ENCODE results near the gene PRKCI.
A peak's percentile ranks its signal among the peaks of the same experiment; 100 is the strongest.

The PRKCI gene

DNA sequence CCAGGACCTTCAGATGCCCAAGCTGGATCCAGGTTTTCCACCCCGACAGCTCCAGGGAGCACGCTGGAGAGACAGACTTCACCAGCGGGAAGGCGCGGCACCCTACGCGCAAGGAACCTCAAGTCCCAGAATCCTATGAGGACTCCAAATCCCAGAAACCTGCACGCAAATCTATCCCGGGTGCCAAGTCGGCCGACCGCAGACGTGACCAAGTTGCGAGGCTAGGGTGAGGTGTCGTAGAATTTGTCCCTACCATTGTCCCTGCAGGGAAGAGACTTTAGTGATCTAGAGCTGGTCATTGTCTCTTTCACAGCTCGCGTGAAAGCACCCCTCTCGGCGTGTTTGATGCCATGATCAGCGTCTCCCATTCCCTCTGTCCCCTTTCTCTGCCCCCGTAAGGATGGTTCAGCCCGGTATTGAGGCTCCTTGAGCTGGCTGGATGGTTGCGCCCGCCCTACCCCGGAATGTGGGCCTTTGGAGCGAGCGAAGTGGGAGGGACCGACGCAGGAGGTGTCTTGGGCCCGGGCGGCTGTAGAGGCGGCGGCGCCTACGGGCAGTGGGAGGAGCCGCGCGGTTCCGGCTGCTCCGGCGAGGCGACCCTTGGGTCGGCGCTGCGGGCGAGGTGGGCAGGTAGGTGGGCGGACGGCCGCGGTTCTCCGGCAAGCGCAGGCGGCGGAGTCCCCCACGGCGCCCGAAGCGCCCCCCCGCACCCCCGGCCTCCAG, at the start of gene PRKCI:
PRKCI (plus strand) TSS at position 501 of the 723 bp plus-strand sequence. CDS start 246 bp downstream, outside the sequence.
- H3K27ac ChIP-seq (ENCODE audit: low read depth, low read length) = peak within 1 kb of the TSS; percentile 48; the same call in 1 of the 2 replicates
- H3K9me3 ChIP-seq (ENCODE audit: insufficient read depth, low read length) = no peaks in the 10 kb centered on the region
- H3K9me2 ChIP-seq (replicated peaks; ENCODE audit: insufficient read depth, low read length) = no peaks in the 10 kb centered on the region
- peak within 1 kb of the TSS; percentile 99 for H2AFZ ChIP-seq (ENCODE audit: low read depth, low read length, severe bottlenecking)
- peak within 1 kb of the TSS; percentile 90 for H3K4me2 ChIP-seq (ENCODE audit: low read depth, low read length, poor library complexity, severe bottlenecking)
- peak within 1 kb of the TSS; percentile 80 for H3K9ac ChIP-seq (ENCODE audit: low read length)
- peaks cover 9% of the 10 kb centered on the region for H3F3A ChIP-seq (ENCODE audit: insufficient read depth)
- H4K20me1 ChIP-seq (ENCODE audit: low read depth, low read length) = no peaks in the 10 kb centered on the region
- peak within 1 kb of the TSS; percentile 80 for H3K4me3 ChIP-seq (ENCODE audit: insufficient read depth, low read length, poor library complexity, severe bottlenecking)
- no peaks in the 10 kb centered on the region for H3K27me3 ChIP-seq (ENCODE audit: low read length)
- H3K36me3 ChIP-seq (ENCODE audit: low read length) = no peaks in the 10 kb centered on the region
- H3K79me2 ChIP-seq (ENCODE audit: insufficient read depth, low read length) = 0 out of 2 replicates have a peak, but pooled peaks cover 2% of the 10 kb centered on the region
- TF ChIP-seq EZH2phosphoT487 (conservative IDR thresholded peaks at IDR 0.05; ENCODE audit: low read length) = no peak
- TF ChIP-seq, protein P1, sequence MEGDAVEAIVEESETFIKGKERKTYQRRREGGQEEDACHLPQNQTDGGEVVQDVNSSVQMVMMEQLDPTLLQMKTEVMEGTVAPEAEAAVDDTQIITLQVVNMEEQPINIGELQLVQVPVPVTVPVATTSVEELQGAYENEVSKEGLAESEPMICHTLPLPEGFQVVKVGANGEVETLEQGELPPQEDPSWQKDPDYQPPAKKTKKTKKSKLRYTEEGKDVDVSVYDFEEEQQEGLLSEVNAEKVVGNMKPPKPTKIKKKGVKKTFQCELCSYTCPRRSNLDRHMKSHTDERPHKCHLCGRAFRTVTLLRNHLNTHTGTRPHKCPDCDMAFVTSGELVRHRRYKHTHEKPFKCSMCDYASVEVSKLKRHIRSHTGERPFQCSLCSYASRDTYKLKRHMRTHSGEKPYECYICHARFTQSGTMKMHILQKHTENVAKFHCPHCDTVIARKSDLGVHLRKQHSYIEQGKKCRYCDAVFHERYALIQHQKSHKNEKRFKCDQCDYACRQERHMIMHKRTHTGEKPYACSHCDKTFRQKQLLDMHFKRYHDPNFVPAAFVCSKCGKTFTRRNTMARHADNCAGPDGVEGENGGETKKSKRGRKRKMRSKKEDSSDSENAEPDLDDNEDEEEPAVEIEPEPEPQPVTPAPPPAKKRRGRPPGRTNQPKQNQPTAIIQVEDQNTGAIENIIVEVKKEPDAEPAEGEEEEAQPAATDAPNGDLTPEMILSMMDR (IDR thresholded peaks at IDR 0.05; ENCODE audit: insufficient read depth, low read length, poor library complexity, severe bottlenecking) = no peak

DNA sequence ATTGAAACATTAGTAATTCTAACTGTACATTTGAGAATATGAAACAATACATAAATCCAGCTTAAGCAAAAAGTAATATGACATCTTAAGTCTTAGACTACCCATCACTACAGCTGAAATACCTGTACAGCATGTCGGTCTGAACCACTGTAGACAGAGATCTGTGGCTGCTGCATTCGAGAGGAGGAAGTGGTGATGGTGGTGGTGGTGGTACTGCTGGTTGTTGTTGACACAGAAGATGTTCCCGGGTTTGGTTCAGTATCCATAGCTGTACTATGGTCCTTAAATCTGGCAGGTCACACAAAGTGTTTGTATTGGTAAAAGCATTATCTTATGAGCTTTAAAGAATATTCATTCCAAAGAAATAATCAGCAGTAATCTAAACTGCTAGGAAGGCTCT, 43.6 kb upstream of the PRKCI start:
- Histone ChIP-seq H3F3A (ENCODE audit: insufficient read depth) (0 out of 2 replicates have a peak, but pooled peaks cover 6% of the 10 kb centered on the region), H3K27me3 (ENCODE audit: low read length) (no peaks in the 10 kb centered on the region), H3K4me2 (ENCODE audit: low read depth, low read length, poor library complexity, severe bottlenecking) (peak overlapping the region; percentile 56), H2AFZ (ENCODE audit: low read depth, low read length, severe bottlenecking) (no peak overlapping the region), H3K9ac (ENCODE audit: low read length) (no peak overlapping the region), H3K79me2 (ENCODE audit: insufficient read depth, low read length) (peaks cover 44% of the 10 kb centered on the region), H3K4me3 (ENCODE audit: insufficient read depth, low read length, poor library complexity, severe bottlenecking) (no peak overlapping the region), H3K9me3 (ENCODE audit: insufficient read depth, low read length) (no peaks in the 10 kb centered on the region), H3K27ac (ENCODE audit: low read depth, low read length) (no peak overlapping the region), H3K36me3 (ENCODE audit: low read length) (peaks cover 20% of the 10 kb centered on the region; the same call in 1 of the 2 replicates), H4K20me1 (ENCODE audit: low read depth, low read length) (no peaks in the 10 kb centered on the region), H3K9me2 (replicated peaks; ENCODE audit: insufficient read depth, low read length) (no peaks in the 10 kb centered on the region)
- TF ChIP-seq, protein P1 (IDR thresholded peaks at IDR 0.05; ENCODE audit: insufficient read depth, low read length, poor library complexity, severe bottlenecking) = no peak
- no peak for TF ChIP-seq EZH2phosphoT487 (conservative IDR thresholded peaks at IDR 0.05; ENCODE audit: low read length)

DNA sequence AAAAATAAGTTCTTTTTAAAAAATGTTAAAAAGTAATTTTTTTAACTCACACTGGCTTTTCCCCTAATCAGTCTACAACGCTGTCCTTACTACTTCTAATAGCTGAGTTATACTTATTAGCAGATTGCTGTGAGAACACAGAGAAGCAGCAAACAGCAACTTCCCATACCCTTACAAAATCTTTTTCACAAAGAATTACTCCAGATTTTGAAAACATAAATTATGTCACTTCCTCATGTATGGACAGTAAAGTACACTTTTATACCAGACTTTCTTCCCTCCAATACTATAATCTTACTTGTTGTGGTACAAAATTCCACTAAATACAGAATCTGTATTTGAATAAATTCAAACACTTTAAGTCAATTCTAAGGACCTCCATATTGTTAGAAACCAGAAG, 42.8 kb upstream of the PRKCI start:
- peak overlapping the region; percentile 94 for H3K9ac ChIP-seq (ENCODE audit: low read length)
- TF ChIP-seq EZH2phosphoT487 (conservative IDR thresholded peaks at IDR 0.05; ENCODE audit: low read length) = no peak
- H3K27me3 ChIP-seq (ENCODE audit: low read length) = no peaks in the 10 kb centered on the region
- no peaks in the 10 kb centered on the region for H3K9me2 ChIP-seq (replicated peaks; ENCODE audit: insufficient read depth, low read length)
- H3K4me2 ChIP-seq (ENCODE audit: low read depth, low read length, poor library complexity, severe bottlenecking) = peak overlapping the region; percentile 56
- H2AFZ ChIP-seq (ENCODE audit: low read depth, low read length, severe bottlenecking) = no peak overlapping the region
- H3K79me2 ChIP-seq (ENCODE audit: insufficient read depth, low read length) = peaks cover 40% of the 10 kb centered on the region
- peak overlapping the region; percentile 86 for H3K4me3 ChIP-seq (ENCODE audit: insufficient read depth, low read length, poor library complexity, severe bottlenecking)
- no peaks in the 10 kb centered on the region for H4K20me1 ChIP-seq (ENCODE audit: low read depth, low read length)
- peak overlapping the region; percentile 73; the same call in 1 of the 2 replicates for H3K27ac ChIP-seq (ENCODE audit: low read depth, low read length)
- 0 out of 2 replicates have a peak, but pooled peaks cover 6% of the 10 kb centered on the region for H3F3A ChIP-seq (ENCODE audit: insufficient read depth)
- H3K36me3 ChIP-seq (ENCODE audit: low read length) = peaks cover 15% of the 10 kb centered on the region; the same call in 1 of the 2 replicates
- no peaks in the 10 kb centered on the region for H3K9me3 ChIP-seq (ENCODE audit: insufficient read depth, low read length)
